ENCODE results near the gene ADGRA3. TPM values are rescaled to one million over a fixed set of nuclear protein-coding genes. Genes with fewer than 3 reads are reported as not detected.
A peak's percentile ranks its signal among the peaks of the same experiment; 100 is the strongest.

ADGRA3 gene, protein sequence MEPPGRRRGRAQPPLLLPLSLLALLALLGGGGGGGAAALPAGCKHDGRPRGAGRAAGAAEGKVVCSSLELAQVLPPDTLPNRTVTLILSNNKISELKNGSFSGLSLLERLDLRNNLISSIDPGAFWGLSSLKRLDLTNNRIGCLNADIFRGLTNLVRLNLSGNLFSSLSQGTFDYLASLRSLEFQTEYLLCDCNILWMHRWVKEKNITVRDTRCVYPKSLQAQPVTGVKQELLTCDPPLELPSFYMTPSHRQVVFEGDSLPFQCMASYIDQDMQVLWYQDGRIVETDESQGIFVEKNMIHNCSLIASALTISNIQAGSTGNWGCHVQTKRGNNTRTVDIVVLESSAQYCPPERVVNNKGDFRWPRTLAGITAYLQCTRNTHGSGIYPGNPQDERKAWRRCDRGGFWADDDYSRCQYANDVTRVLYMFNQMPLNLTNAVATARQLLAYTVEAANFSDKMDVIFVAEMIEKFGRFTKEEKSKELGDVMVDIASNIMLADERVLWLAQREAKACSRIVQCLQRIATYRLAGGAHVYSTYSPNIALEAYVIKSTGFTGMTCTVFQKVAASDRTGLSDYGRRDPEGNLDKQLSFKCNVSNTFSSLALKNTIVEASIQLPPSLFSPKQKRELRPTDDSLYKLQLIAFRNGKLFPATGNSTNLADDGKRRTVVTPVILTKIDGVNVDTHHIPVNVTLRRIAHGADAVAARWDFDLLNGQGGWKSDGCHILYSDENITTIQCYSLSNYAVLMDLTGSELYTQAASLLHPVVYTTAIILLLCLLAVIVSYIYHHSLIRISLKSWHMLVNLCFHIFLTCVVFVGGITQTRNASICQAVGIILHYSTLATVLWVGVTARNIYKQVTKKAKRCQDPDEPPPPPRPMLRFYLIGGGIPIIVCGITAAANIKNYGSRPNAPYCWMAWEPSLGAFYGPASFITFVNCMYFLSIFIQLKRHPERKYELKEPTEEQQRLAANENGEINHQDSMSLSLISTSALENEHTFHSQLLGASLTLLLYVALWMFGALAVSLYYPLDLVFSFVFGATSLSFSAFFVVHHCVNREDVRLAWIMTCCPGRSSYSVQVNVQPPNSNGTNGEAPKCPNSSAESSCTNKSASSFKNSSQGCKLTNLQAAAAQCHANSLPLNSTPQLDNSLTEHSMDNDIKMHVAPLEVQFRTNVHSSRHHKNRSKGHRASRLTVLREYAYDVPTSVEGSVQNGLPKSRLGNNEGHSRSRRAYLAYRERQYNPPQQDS (N-terminal part only)
- total RNA-seq = 1 to 10 TPM in 1 of 2 experiments, under 1 TPM in 1; 0.99 to 1.3 TPM

- peak; percentile 54 for DNase-seq
- H3K4me3 Mint-ChIP-seq = peak within 1 kb of the TSS; percentile 94
- H3K27ac Mint-ChIP-seq = peak within 1 kb of the TSS; percentile 74
- peaks cover 19% of the 10 kb centered on the region for H3K27me3 Mint-ChIP-seq
- H3K36me3 Mint-ChIP-seq = peaks cover 2% of the 10 kb centered on the region
- POLR2A ChIA-PET = no interaction called here
- H3K4me1 Mint-ChIP-seq = peaks cover 14% of the 10 kb centered on the region
- no peaks in the 10 kb centered on the region for H3K9me3 Mint-ChIP-seq
- peak; percentile 64 for ATAC-seq (ENCODE audit: low read depth)
These were observed at the start of gene ADGRA3 for GRCh38 chr4:22515888-22516541. Gene ADGRA3 (minus strand): TSS chr4:22516066. CDS start chr4:22515784, 282 bp downstream.

- no peak for ATAC-seq (ENCODE audit: low read depth)
- no peak overlapping the region for H3K27ac Mint-ChIP-seq
- POLR2A ChIA-PET = no interaction called here
These were observed 40.6 kb upstream of the ADGRA3 start for GRCh38 chr4:22556495-22556894.

GRCh38 chr4:22554670-22555069 is 38.8 kb upstream of the ADGRA3 start:
- DNase-seq (no peak), ATAC-seq (ENCODE audit: low read depth) (no peak)
- H3K9me3 Mint-ChIP-seq = peaks cover 2% of the 10 kb centered on the region
- no peaks in the 10 kb centered on the region for H3K36me3 Mint-ChIP-seq
- no peaks in the 10 kb centered on the region for H3K27me3 Mint-ChIP-seq
- no peak overlapping the region for H3K4me3 Mint-ChIP-seq
- H3K4me1 Mint-ChIP-seq = no peaks in the 10 kb centered on the region
- POLR2A ChIA-PET = no interaction called here
- no peak overlapping the region for H3K27ac Mint-ChIP-seq

More at GRCh38 chr4:22556495-22556894, 40.6 kb upstream of the ADGRA3 start:
- no peaks in the 10 kb centered on the region for H3K4me1 Mint-ChIP-seq
- peaks cover 2% of the 10 kb centered on the region for H3K9me3 Mint-ChIP-seq
- no peaks in the 10 kb centered on the region for H3K27me3 Mint-ChIP-seq
- no peak overlapping the region for H3K4me3 Mint-ChIP-seq
- H3K36me3 Mint-ChIP-seq = no peaks in the 10 kb centered on the region
- DNase-seq = no peak

- H3K27me3 Mint-ChIP-seq = no peaks in the 10 kb centered on the region
- H3K9me3 Mint-ChIP-seq = peaks cover 4% of the 10 kb centered on the region
- no peak for ATAC-seq (ENCODE audit: low read depth)
These were observed 37.7 kb upstream of the ADGRA3 start for GRCh38 chr4:22553560-22553959.

GRCh38 chr4:22552812-22553211 is 36.9 kb upstream of the ADGRA3 start:
- no peak for DNase-seq
- Mint-ChIP-seq H3K27ac (no peak overlapping the region), H3K4me1 (no peaks in the 10 kb centered on the region), H3K27me3 (no peaks in the 10 kb centered on the region), H3K36me3 (no peaks in the 10 kb centered on the region), H3K9me3 (peaks cover 4% of the 10 kb centered on the region), H3K4me3 (no peak overlapping the region)
- POLR2A ChIA-PET = no interaction called here
- ATAC-seq (ENCODE audit: low read depth) = no peak

More at GRCh38 chr4:22553560-22553959, 37.7 kb upstream of the ADGRA3 start:
- no peaks in the 10 kb centered on the region for H3K4me1 Mint-ChIP-seq
- no peak overlapping the region for H3K27ac Mint-ChIP-seq
- H3K36me3 Mint-ChIP-seq = no peaks in the 10 kb centered on the region
- POLR2A ChIA-PET = no interaction called here
- DNase-seq = no peak
- H3K4me3 Mint-ChIP-seq = no peak overlapping the region

- no peak overlapping the region for H3K4me3 Mint-ChIP-seq
- no peaks in the 10 kb centered on the region for H3K4me1 Mint-ChIP-seq
- POLR2A ChIA-PET = no interaction called here
- DNase-seq (no peak), ATAC-seq (ENCODE audit: low read depth) (no peak)
- H3K27me3 Mint-ChIP-seq = no peaks in the 10 kb centered on the region
- H3K27ac Mint-ChIP-seq = no peak overlapping the region
- H3K9me3 Mint-ChIP-seq = peaks cover 8% of the 10 kb centered on the region
- no peaks in the 10 kb centered on the region for H3K36me3 Mint-ChIP-seq
These were observed 35.7 kb upstream of the ADGRA3 start for GRCh38 chr4:22551550-22551949.

- POLR2A ChIA-PET = no interaction called here
- DNase-seq (no peak), ATAC-seq (ENCODE audit: low read depth) (no peak)
- no peaks in the 10 kb centered on the region for H3K4me1 Mint-ChIP-seq
- H3K4me3 Mint-ChIP-seq = no peak overlapping the region
- no peaks in the 10 kb centered on the region for H3K27me3 Mint-ChIP-seq
- no peaks in the 10 kb centered on the region for H3K36me3 Mint-ChIP-seq
- peaks cover 18% of the 10 kb centered on the region for H3K9me3 Mint-ChIP-seq
- no peak overlapping the region for H3K27ac Mint-ChIP-seq
These were observed 30.4 kb upstream of the ADGRA3 start for GRCh38 chr4:22546299-22546698.

GRCh38 chr4:22539251-22539650 is 23.4 kb upstream of the ADGRA3 start:
- Mint-ChIP-seq H3K36me3 (no peaks in the 10 kb centered on the region), H3K27me3 (peaks cover 1% of the 10 kb centered on the region), H3K9me3 (peaks cover 10% of the 10 kb centered on the region), H3K4me1 (no peaks in the 10 kb centered on the region), H3K27ac (no peak overlapping the region), H3K4me3 (no peak overlapping the region)
- POLR2A ChIA-PET = no interaction called here
- DNase-seq (no peak), ATAC-seq (ENCODE audit: low read depth) (no peak)

GRCh38 chr4:22537864-22538263 is 22.0 kb upstream of the ADGRA3 start:
- Mint-ChIP-seq H3K4me3 (no peak overlapping the region), H3K27ac (no peak overlapping the region), H3K27me3 (peaks cover 1% of the 10 kb centered on the region), H3K36me3 (no peaks in the 10 kb centered on the region), H3K9me3 (peaks cover 10% of the 10 kb centered on the region), H3K4me1 (no peaks in the 10 kb centered on the region)
- ATAC-seq (ENCODE audit: low read depth) (no peak), DNase-seq (no peak)
- POLR2A ChIA-PET = no interaction called here

DNA sequence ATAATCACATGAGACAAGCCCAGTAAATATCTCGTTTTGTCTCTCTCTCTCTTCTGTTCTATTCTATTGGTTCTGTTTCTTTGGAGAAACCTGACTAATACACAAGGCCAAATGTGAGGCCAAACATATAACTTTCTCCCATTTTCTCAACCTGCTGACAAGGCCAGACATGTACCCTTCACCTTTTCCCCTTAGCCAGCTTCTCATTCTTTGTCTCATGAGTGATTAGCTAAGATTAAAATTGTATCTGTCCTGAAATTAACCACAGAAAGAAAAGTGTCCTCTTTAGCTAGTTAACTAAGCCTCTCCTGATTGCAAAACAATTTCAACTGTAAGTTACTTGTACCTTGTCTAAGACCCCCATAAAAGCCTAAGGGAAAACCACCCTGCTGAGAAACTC is 18.5 kb upstream of the ADGRA3 start:
- POLR2A ChIA-PET = no interaction called here
- Mint-ChIP-seq H3K9me3 (peaks cover 12% of the 10 kb centered on the region), H3K4me1 (no peaks in the 10 kb centered on the region), H3K27me3 (no peaks in the 10 kb centered on the region), H3K36me3 (no peaks in the 10 kb centered on the region), H3K4me3 (no peak overlapping the region), H3K27ac (no peak overlapping the region)
- ATAC-seq (ENCODE audit: low read depth) (no peak), DNase-seq (no peak)

DNA sequence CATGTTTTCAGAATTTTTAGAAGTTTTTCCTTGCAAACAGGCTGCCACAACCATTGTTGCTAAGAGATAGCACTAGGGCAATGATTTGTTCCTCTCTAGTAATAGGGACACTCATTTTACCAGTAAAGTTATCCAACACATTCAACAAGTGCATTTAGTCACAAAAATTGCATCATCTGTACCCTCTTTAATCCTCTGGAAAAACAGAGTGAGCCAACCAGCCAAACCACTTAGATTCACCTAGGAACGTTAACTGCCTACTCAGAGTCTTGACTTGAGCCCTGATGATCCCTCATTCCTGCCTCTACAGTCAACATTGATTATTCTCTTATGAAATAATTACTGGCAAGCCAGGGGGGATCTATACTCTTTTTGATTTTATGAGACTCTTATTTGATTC is 17.0 kb upstream of the ADGRA3 start:
- peaks cover 14% of the 10 kb centered on the region for H3K9me3 Mint-ChIP-seq
- no peak for DNase-seq
- ATAC-seq (ENCODE audit: low read depth) = no peak
- H3K36me3 Mint-ChIP-seq = no peaks in the 10 kb centered on the region
- H3K4me1 Mint-ChIP-seq = no peaks in the 10 kb centered on the region
- no peak overlapping the region for H3K27ac Mint-ChIP-seq
- H3K4me3 Mint-ChIP-seq = no peak overlapping the region
- POLR2A ChIA-PET = no interaction called here
- H3K27me3 Mint-ChIP-seq = peaks cover 2% of the 10 kb centered on the region

- peaks cover 2% of the 10 kb centered on the region for H3K27me3 Mint-ChIP-seq
- H3K36me3 Mint-ChIP-seq = no peaks in the 10 kb centered on the region
- no peak overlapping the region for H3K27ac Mint-ChIP-seq
- peaks cover 11% of the 10 kb centered on the region for H3K9me3 Mint-ChIP-seq
- H3K4me3 Mint-ChIP-seq = no peak overlapping the region
- no peak for DNase-seq
- H3K4me1 Mint-ChIP-seq = no peaks in the 10 kb centered on the region
- ATAC-seq (ENCODE audit: low read depth) = no peak
- POLR2A ChIA-PET = no interaction called here
These were observed 16.3 kb upstream of the ADGRA3 start for GRCh38 chr4:22532117-22532516.

All from activated naive CD8-positive, alpha-beta T cell treated with anti-CD3 and anti-CD28 coated beads, Interleukin-2, amount 10 ng/mL, durations not matched to agents 7 days and 5 days (primary cell).